SK-N-SH (cell line): Measurements from ENCODE around the gene FCAMR.

ENCODE experiments used
- CTCF ChIP-seq: fragments of 200-600 bp; sonication (generic); IDR thresholded peaks from 2 replicates; pipeline ENCODE4 v1.6.1; 2017; ENCODE audit warnings: antibody characterized with exemption, mild to moderate bottlenecking, moderate library complexity
- EP300 ChIP-seq, 2 experiments: IDR thresholded peaks; 2 replicates each; pipeline versions ENCODE4 v1.4.0 to v1.6.1; 2012; ENCODE audit warnings: borderline replicate concordance in 1 of 2, low read depth in 1 of 2, low read length in 1 of 2
- FOXM1 ChIP-seq: IDR thresholded peaks from 2 replicates; pipeline ENCODE4 v1.4.0; 2012; ENCODE audit warnings: low read depth, mild to moderate bottlenecking
- MEF2A ChIP-seq: IDR thresholded peaks from 2 replicates; pipeline ENCODE4 v1.4.0; 2012; ENCODE audit warnings: low read depth, borderline replicate concordance
- MXI1 ChIP-seq: IDR thresholded peaks from 2 replicates; pipeline ENCODE4 v1.6.1; 2012; ENCODE audit warnings: mild to moderate bottlenecking, low read depth, low read length, improper control_type of control experiment
- NFIC ChIP-seq: IDR thresholded peaks from 2 replicates; pipeline ENCODE4 v1.4.0; 2012; ENCODE audit warnings: borderline replicate concordance
- PBX3 ChIP-seq: IDR thresholded peaks from 2 replicates; pipeline ENCODE4; 2012
- RAD21 ChIP-seq: IDR thresholded peaks from 2 replicates; pipeline ENCODE4 v1.6.1; 2012; ENCODE audit warnings: mild to moderate bottlenecking, low read length
- REST ChIP-seq: IDR thresholded peaks from 2 replicates; pipeline ENCODE4 v1.6.1; 2012; ENCODE audit warnings: mild to moderate bottlenecking, low read depth, low read length, moderate library complexity
- RFX5 ChIP-seq: IDR thresholded peaks from 2 replicates; pipeline ENCODE4 v1.6.1; 2012; ENCODE audit warnings: mild to moderate bottlenecking, improper control_type of control experiment, low read length

- TF ChIP-seq MEF2A, result no peak
- TF ChIP-seq PBX3, result no peak
- no peak for TF ChIP-seq FOXM1
- TF ChIP-seq CTCF, result no peak
- TF ChIP-seq RFX5, result no peak
- TF ChIP-seq NFIC, result no peak
- no peak for TF ChIP-seq RAD21
- TF ChIP-seq MXI1, result no peak
- TF ChIP-seq EP300 (IDR thresholded peaks at IDR 0.05; ENCODE audit: borderline replicate concordance in 1 of 2, low read depth in 1 of 2, low read length in 1 of 2), result no peak
- TF ChIP-seq REST, result no peak
Observed at GRCh38 chr1:206931709-206932108, 38.6 kb downstream of the FCAMR start.
